Muscle layer of duodenum (tissue), 2 donors: ENCODE results near the gene CTAGE8.
"Not testable (repeated sequence)": the region's sequence is repeated elsewhere in the genome, so short reads cannot be mapped to it uniquely, and the experiment has no call there.

ENCODE experiments used
- H3K27ac ChIP-seq: one replicate; pipeline ENCODE4 v1.7.0; 2013; ENCODE audit warnings: mild to moderate bottlenecking, low read length
- H3K27me3 ChIP-seq: one replicate; pipeline ENCODE4 v1.7.0; 2013; ENCODE audit warnings: low read depth, mild to moderate bottlenecking, control low read depth, low read length
- H3K36me3 ChIP-seq, 2 donors: one replicate each; pipeline ENCODE4 v1.7.0; 2013; ENCODE audit warnings: low read length in 2 of 2, control low read depth in 1 of 2, mild to moderate bottlenecking in 1 of 2; ENCODE audit not compliant: insufficient read depth in 2 of 2, control insufficient read depth in 1 of 2
- H3K4me1 ChIP-seq, 2 donors: one replicate each; pipeline ENCODE4 v1.7.0; 2013; ENCODE audit warnings: low read length in 2 of 2, mild to moderate bottlenecking in 2 of 2, control low read depth in 1 of 2, moderate library complexity in 1 of 2; ENCODE audit not compliant: insufficient read depth in 2 of 2, control insufficient read depth in 1 of 2
- H3K4me3 ChIP-seq, 2 donors: one replicate each; pipeline ENCODE4 v1.7.0; 2013; ENCODE audit warnings: low read length in 2 of 2, low read depth in 1 of 2, mild to moderate bottlenecking in 1 of 2
- H3K9me3 ChIP-seq, 2 donors: one replicate each; pipeline ENCODE4 v1.7.0; 2013; ENCODE audit warnings: low read length in 2 of 2, control low read depth in 1 of 2, mild to moderate bottlenecking in 1 of 2; ENCODE audit not compliant: control insufficient read depth in 1 of 2
- donor health status: healthy.

Gene CTAGE8

GRCh38 chr7:144291607-144292006, 22.5 kb upstream of the CTAGE8 start:
- H3K27ac ChIP-seq, H3K9me3 ChIP-seq, H3K4me1 ChIP-seq, H3K36me3 ChIP-seq, H3K27me3 ChIP-seq, H3K4me3 ChIP-seq: not testable (repeated sequence)

- not testable (repeated sequence) for H3K27me3 ChIP-seq, H3K9me3 ChIP-seq, H3K4me3 ChIP-seq, H3K27ac ChIP-seq, H3K36me3 ChIP-seq, H3K4me1 ChIP-seq
Observed at GRCh38 chr7:144287171-144287784, 18.2 kb upstream of the CTAGE8 start.

- not testable (repeated sequence) for H3K36me3 ChIP-seq, H3K9me3 ChIP-seq, H3K4me3 ChIP-seq, H3K27me3 ChIP-seq, H3K27ac ChIP-seq, H3K4me1 ChIP-seq
Observed at GRCh38 chr7:144283716-144284115, 14.6 kb upstream of the CTAGE8 start.

GRCh38 chr7:144282490-144282889, 13.4 kb upstream of the CTAGE8 start:
- not testable (repeated sequence) for H3K36me3 ChIP-seq, H3K27me3 ChIP-seq, H3K27ac ChIP-seq

GRCh38 chr7:144281981-144282380, 12.9 kb upstream of the CTAGE8 start:
- H3K4me1 ChIP-seq, H3K27ac ChIP-seq, H3K9me3 ChIP-seq, H3K4me3 ChIP-seq, H3K27me3 ChIP-seq, H3K36me3 ChIP-seq: not testable (repeated sequence)

More at GRCh38 chr7:144282490-144282889, 13.4 kb upstream of the CTAGE8 start:
- not testable (repeated sequence) for H3K9me3 ChIP-seq, H3K4me1 ChIP-seq, H3K4me3 ChIP-seq

GRCh38 chr7:144280010-144280409, 10.9 kb upstream of the CTAGE8 start:
- not testable (repeated sequence) for H3K4me3 ChIP-seq, H3K36me3 ChIP-seq, H3K9me3 ChIP-seq, H3K27me3 ChIP-seq, H3K4me1 ChIP-seq, H3K27ac ChIP-seq

GRCh38 chr7:144275281-144275680, 6.2 kb upstream of the CTAGE8 start:
- not testable (repeated sequence) for H3K36me3 ChIP-seq, H3K4me3 ChIP-seq, H3K27me3 ChIP-seq, H3K4me1 ChIP-seq, H3K27ac ChIP-seq, H3K9me3 ChIP-seq

GRCh38 chr7:144264692-144265091, 4.4 kb downstream of the CTAGE8 start, which contains the start of gene OR2A7:
Gene OR2A7 (minus strand): TSS chr7:144264792. CDS start chr7:144259628, 5,164 bp downstream.
- not testable (repeated sequence) for H3K4me3 ChIP-seq, H3K36me3 ChIP-seq, H3K27me3 ChIP-seq, H3K9me3 ChIP-seq, H3K27ac ChIP-seq, H3K4me1 ChIP-seq

DNA sequence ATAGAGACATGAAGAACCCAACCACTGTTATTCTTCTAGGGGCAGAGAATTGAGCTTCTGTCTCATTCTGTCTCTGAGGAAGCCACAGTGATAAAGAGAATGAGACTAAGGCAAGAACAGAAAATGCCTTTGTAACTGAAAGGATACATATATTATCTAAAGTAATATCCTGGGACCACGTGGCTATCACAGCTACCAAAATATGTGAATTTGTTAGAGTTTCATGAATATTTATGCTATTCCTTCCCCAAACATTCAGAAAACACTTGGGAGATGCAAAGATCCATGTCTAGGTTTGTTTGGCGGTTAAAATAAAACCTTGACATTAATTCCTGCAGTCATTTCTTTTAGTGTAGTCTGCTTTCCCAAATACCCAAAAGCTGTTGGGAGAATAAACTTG, 7.0 kb downstream of the CTAGE8 start:
- not testable (repeated sequence) for H3K27ac ChIP-seq, H3K4me3 ChIP-seq, H3K36me3 ChIP-seq, H3K9me3 ChIP-seq, H3K27me3 ChIP-seq, H3K4me1 ChIP-seq

GRCh38 chr7:144259067-144259466, 10.0 kb downstream of the CTAGE8 start:
- H3K9me3 ChIP-seq, H3K27me3 ChIP-seq, H3K4me3 ChIP-seq, H3K36me3 ChIP-seq, H3K4me1 ChIP-seq, H3K27ac ChIP-seq: not testable (repeated sequence)

DNA sequence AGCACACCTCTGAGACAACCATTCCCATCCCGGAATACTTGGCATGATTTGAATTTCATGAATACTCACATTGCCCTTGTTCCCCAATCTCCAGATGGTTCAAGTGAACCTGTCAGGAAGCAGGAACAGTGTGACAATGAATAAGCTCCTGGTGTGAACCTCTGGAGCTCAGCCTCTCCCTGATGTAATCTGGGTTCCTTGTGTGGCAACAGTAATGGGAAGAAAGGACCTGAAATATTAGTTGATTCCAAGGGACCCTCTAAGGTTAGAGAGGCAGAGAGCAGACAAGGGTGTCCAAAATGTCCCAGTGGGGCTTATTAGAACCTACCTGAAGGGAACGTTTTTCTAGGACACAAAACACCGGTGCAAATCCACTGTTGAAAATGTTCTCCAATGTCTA, 13.0 kb downstream of the CTAGE8 start:
- no peak overlapping the region for H3K4me3 ChIP-seq
- H3K27ac ChIP-seq, result no peak overlapping the region
- H3K4me1 ChIP-seq, result no peaks in the 10 kb centered on the region
- H3K27me3 ChIP-seq, result no peaks in the 10 kb centered on the region
- H3K9me3 ChIP-seq, result no peaks in the 10 kb centered on the region
- no peaks in the 10 kb centered on the region for H3K36me3 ChIP-seq

- Histone ChIP-seq H3K4me1 (no peaks in the 10 kb centered on the region), H3K27me3 (no peaks in the 10 kb centered on the region), H3K36me3 (no peaks in the 10 kb centered on the region), H3K4me3 (no peak overlapping the region), H3K9me3 (no peaks in the 10 kb centered on the region), H3K27ac (no peak overlapping the region)
Observed at GRCh38 chr7:144255471-144255897, 13.6 kb downstream of the CTAGE8 start.
